ENCODE results near the gene CLASRP.
"Not testable (repeated sequence)": the region's sequence is repeated elsewhere in the genome, so short reads cannot be mapped to it uniquely, and the experiment has no call there.

CLASRP gene

DNA sequence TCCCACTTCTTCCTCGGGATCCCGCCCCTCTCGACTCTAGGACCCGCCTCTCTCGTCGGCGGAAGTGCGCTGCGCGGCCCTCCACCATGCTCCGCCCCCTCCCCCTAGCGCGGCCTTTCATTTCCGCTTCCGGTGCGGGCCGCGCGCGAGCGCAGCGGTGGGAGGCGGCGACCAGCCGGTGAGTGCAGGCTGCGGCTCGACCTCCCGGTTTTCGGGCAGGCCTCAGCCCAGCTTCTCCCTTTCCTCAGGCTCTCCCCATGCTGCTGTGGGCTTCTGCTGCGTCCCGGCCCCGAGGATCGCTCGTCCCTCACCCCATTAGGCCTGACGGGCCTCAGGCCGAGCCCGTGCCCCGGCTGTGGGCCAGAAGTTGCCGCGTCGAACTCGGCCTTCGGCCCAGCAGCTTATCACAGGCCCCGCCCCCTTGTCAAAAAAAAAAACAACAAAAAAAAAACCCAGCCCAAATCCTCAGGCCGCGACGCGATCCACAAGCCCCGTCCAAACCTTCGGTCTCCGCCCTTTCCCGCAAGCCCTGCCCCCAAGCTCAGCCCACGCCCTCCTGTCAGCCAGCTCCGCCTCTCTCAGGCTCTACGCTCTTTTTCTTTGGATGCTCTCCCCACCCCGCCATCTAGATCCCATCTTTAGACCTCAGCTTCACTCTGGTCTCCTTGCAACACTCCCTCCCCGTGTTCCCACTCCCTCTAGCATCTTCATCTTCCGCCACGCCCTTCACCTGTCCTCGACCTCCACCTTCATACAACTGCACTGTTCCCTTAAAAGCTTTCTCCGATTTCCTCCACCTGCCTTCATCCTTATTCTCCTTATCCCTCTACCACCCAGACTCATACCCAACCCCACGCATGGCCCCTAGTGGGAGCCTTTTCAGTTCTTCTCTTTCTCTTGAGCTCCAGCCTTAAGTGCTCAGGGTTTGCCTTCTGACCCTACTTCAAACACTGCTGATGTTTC lies at the start of gene CLASRP:
Gene CLASRP, plus strand, starts transcription at position 115 of the 963 bp plus-strand sequence. CDS start 1,168 bp downstream, outside the sequence.
- DNase-seq = peak; percentile 3

GRCh38 chr19:44990459-44990858 lies 48.4 kb upstream of the CLASRP start:
- no peak for DNase-seq

- DNase-seq = no peak
Observed at GRCh38 chr19:44990966-44991365, 47.9 kb upstream of the CLASRP start.

- no peak for DNase-seq
Observed at GRCh38 chr19:44992336-44993163, 46.3 kb upstream of the CLASRP start.

DNA sequence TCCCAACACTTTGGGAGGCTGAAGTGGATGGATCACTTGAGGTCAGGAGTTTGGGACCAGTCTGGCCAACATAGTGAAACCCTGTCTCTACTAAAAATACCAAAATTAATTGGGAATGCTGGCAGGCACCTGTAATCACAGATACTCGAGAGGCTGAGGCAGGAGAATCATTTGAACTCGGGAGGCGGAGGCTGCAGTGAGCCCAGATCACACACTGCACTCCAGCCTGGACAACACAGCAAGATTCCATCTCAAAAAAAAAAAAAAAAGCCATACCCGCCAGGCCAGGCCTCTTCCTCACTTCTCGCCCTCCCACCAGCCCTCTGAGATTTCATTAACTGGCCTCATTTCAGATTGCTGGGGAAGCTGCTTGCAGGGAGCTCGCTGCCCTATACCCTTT lies 45.3 kb upstream of the CLASRP start:
- DNase-seq = no peak

DNA sequence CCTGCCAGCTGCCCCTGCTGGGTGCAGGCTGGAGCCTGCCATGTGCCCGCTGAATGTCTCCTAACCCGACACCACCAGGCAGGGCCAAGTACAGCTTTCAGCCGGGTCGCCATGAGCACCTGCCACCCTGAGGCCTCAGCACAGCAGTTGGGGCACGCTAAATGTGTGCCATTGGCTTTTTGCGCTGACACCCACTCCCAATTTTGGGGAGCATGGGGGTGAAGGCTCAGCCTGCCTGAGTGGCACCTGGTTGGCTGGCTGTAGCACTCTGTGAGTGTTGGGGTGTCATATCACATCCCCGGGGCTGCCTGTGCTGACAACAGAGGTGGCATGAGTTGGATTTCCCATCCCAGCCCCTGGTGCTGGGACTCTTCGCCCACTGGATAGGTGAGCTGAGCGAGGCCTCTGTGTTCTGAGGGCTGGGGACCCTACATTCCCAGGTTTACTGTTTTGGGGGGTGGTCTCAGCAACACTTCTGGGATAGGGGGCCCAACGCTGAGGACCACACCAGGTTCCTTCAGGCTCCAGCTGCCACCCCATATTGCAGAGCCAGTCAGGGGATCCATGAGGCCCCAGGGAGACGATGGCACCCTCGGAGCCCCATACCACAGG lies 44.8 kb upstream of the CLASRP start:
- no peak for DNase-seq

- DNase-seq = no peak
Observed at GRCh38 chr19:44998025-44998424, 40.8 kb upstream of the CLASRP start.

DNA sequence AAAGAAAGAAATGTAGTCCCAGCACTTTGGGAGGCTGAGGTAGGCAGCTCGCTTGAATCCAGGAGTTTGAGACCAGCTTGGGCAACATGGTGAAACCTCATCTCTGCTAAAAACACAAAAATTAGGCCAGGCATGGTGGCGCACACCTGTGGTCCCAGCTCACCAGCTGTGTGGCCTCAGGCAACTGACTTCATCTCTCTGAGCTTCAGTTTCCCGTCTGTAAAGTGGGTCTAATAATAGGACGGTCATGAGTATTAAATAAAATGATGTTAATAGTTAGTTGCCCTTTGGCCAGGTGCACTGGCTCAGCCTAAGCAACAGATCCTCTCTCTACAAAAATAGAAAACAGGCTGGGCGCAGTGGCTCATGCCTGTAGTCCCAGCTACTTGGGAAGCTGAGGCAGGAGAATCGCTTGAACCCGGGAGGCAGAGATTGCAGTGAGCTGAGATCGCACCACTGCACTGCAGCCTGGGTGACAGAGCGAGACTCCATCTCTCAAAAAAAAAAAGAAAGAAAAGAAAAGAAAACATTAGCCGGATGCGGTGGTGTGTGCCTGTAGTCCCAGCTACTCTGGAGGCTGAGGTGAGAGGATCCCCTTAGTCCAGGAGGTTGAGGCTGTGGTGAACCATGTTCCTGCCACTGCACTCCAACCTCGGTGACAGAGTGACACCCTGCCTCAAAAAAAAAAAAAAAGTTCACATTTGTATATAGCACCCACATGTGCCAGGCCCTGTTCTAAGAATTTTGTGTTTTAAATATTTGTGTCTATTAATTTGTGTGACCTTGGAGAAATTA lies 39.5 kb upstream of the CLASRP start:
- DNase-seq = not testable (repeated sequence)

DNA sequence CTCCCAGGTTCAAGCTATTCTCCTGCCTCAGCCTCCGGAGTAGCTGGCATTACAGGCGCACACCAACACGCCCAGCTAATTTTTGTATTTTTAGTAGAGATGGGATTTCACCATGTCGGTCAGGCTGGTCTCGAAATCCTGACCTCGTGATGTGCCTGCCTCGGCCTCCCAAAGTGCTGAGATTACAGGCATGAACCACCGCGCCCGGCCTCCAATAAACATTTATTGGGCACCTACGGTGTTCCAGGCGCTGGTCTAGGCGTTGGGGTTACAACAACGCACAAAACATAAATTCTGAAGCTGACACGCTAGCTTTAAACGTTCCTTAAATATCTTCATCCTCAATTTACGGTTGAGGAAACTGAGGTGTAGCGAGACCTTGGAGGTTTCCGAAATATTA lies 38.2 kb upstream of the CLASRP start:
- not testable (repeated sequence) for DNase-seq

GRCh38 chr19:45001087-45001739 lies 37.6 kb upstream of the CLASRP start, which contains the start of gene RELB:
RELB (plus strand) TSS chr19:45001464; CDS start chr19:45001580, 116 bp downstream.
- no peak for DNase-seq

DNA sequence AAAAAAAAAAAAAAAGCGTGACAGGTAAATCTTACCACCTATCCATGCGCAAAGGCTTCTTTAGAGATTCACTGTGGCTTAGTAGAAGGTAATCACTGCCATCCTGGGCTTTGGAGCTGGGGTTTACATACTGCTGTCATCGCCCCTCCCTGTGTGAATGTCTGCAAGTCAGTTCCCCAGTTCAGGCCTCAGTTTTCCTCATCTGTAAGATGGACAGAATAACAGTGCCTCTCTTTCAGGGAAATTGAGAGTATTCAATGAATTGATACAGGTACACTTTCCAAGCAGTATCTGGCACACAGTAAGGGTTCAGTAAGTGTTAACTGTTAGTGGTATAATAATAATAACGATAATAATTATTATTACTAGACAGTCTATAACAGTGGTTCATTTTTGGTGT lies 35.4 kb upstream of the CLASRP start:
- DNase-seq = no peak

- DNase-seq = no peak
Observed at GRCh38 chr19:45005787-45006186, 33.1 kb upstream of the CLASRP start.

DNA sequence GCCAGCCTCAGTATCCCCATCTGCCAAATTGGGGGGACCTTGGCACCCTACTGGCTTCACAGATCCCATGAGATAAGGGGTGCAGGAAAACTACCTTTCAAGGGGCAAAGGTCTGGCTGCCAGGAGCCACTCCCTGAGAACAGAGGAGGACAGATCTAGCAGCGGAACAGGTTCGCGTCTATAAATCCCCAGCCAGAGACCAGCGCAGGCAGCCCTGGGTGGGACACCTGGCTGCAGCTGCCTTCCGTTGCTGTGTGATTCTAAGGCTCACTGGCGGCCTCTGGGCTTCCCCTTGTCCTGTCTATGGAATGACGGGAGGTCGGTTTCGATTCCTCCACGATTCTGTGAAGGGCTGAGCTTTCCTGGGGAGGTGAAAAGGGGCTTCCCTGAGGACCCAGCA lies 30.3 kb upstream of the CLASRP start:
- DNase-seq = no peak

DNA sequence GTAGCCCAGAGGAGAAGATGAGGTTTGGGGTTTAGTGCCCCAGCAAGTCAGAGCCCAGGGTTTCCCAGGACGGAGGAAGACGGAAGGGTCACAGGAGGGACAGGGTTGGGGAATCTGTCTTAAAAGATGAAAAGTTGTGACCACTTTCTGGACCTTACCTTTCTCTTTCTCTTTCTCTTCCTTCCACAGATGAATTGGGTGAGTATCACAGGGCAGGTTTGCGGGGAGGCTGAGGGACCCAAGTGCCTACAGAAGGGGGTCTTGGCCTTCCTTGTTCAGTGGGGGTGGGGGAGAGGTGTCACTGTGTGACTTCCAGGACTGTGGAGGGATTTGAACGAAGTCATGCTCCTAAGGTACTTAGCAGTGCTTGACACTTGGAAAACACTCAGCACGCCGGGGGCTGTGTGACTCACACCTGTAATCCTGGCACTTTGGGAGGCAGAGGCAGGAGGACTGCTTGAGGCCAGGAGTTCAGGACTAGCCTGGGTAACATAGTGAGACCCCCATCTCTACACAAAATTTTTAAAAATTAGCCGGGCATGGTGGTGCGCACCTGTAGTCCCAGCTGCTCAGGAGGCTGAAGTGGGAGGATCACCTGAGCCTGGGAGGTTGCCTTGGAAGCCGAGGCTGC lies 29.1 kb upstream of the CLASRP start:
- no peak for DNase-seq

GRCh38 chr19:45010306-45010705 lies 28.5 kb upstream of the CLASRP start:
- no peak for DNase-seq

GRCh38 chr19:45011959-45012358 lies 26.9 kb upstream of the CLASRP start:
- DNase-seq = no peak

DNA sequence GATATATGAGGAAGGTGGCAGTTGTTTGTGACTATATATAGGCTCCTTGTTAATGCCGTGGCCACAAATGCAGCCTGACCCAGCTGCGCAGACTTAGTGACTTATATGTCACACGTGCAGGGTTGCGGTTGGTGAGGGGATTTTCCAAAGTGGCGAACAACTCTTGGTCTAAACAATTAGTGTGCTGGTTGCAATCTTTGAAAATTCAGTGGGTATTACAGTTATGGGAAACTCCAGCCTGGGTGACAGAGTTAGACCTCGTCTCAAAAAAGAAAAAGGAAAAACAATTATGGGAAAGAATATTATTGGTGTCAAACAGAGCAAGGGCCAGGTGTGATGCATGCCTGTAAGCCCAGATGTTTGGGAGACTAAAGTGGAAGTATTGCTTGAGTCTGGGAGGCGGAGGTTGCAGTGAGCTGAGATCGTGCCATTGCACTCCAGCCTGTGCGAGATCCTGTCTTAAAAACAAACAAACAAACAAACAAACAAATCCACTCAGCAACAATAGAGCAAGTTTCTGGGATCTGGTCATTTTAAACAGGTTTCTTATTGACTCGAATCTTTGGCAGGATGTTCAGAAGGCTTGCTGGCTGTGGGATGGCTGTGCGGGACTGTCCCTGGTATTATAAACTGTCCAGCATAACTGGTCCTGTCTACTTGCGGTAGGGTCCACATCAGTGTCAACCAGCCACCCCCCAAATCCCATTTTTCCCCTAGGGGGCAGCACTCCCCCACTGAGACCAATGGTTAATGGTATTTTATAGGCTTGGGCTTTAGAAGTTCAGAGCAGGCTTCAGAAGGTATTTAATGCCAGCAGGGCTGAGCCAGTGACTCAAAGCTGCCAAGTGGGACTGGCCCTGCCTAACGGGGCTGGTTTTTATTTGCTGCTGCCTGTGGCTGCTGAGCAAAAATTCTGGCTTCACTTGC lies 22.2 kb upstream of the CLASRP start:
- no peak for DNase-seq

DNA sequence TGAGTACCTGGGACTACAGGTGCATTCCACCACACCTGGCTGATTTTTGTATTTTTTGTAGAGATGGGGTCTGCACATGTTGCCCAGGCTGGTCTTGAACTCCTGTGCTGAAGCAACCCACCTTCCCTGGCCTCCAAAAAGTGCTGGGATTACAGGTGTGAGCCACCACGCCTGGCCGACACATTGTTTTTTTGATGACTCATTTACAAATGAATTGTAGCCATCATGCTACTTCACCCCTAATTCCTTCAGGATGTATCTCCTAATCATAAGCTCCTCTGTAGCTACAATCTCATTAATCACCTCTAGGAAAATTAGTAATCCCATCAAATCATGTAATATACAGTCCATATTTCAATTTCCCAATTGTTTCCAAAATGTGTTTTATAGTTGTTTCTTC lies 19.7 kb upstream of the CLASRP start:
- DNase-seq = no peak

- DNase-seq = no peak
Observed at GRCh38 chr19:45020071-45020470, 18.8 kb upstream of the CLASRP start.

GRCh38 chr19:45021971-45022370 lies 16.9 kb upstream of the CLASRP start:
- DNase-seq = no peak

All from NCI-H524 treated with DMSO at 0.1 percent for 48 hours (cell line).